Endothelial cell of umbilical vein (primary cell): ENCODE results near the gene DNAJB13.

ENCODE experiments used
- EZH2 ChIP-seq: IDR thresholded peaks from 2 replicates; pipeline ENCODE4 v1.6.1; 2012; ENCODE audit warnings: borderline replicate concordance, low read depth, mild to moderate bottlenecking, moderate library complexity, low read length, inconsistent platforms; ENCODE audit not compliant: severe bottlenecking
- TF ChIP-seq, protein P1 (sequence below), 2 donors: IDR thresholded peaks; 1 replicate in 1 of 2; 2 replicates in 1 of 2; pipeline ENCODE4 v1.5.1; 2011; ENCODE audit warnings: low read length in 2 of 2, mild to moderate bottlenecking in 2 of 2, moderate library complexity in 2 of 2, control low read depth in 1 of 2, inconsistent platforms in 1 of 2, low read depth in 1 of 2; ENCODE audit not compliant: insufficient read depth in 1 of 2; ENCODE audit errors: extremely low read depth in 1 of 2

- TF ChIP-seq, protein P1, sequence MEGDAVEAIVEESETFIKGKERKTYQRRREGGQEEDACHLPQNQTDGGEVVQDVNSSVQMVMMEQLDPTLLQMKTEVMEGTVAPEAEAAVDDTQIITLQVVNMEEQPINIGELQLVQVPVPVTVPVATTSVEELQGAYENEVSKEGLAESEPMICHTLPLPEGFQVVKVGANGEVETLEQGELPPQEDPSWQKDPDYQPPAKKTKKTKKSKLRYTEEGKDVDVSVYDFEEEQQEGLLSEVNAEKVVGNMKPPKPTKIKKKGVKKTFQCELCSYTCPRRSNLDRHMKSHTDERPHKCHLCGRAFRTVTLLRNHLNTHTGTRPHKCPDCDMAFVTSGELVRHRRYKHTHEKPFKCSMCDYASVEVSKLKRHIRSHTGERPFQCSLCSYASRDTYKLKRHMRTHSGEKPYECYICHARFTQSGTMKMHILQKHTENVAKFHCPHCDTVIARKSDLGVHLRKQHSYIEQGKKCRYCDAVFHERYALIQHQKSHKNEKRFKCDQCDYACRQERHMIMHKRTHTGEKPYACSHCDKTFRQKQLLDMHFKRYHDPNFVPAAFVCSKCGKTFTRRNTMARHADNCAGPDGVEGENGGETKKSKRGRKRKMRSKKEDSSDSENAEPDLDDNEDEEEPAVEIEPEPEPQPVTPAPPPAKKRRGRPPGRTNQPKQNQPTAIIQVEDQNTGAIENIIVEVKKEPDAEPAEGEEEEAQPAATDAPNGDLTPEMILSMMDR (IDR thresholded peaks at IDR 0.05; ENCODE audit: extremely low read depth in 1 of 2, insufficient read depth in 1 of 2, low read depth in 1 of 2, low read length in 2 of 2), result no peak
- no peak for TF ChIP-seq EZH2
These were observed 30.4 kb downstream of the DNAJB13 start for GRCh38 chr11:73981051-73981805.
